HK-2 (cell line): ENCODE measurements around the gene CBX4.
A peak's percentile ranks its signal among the peaks of the same experiment; 100 is the strongest.
"Not testable (repeated sequence)": the region's sequence is repeated elsewhere in the genome, so short reads cannot be mapped to it uniquely, and the experiment has no call there.

Experiments used
- DNase-seq: peaks from one replicate; pipeline ENCODE4 v3.0.0-alpha.2; 2018; ENCODE audit not compliant: unreplicated experiment

CBX4 gene

DNA sequence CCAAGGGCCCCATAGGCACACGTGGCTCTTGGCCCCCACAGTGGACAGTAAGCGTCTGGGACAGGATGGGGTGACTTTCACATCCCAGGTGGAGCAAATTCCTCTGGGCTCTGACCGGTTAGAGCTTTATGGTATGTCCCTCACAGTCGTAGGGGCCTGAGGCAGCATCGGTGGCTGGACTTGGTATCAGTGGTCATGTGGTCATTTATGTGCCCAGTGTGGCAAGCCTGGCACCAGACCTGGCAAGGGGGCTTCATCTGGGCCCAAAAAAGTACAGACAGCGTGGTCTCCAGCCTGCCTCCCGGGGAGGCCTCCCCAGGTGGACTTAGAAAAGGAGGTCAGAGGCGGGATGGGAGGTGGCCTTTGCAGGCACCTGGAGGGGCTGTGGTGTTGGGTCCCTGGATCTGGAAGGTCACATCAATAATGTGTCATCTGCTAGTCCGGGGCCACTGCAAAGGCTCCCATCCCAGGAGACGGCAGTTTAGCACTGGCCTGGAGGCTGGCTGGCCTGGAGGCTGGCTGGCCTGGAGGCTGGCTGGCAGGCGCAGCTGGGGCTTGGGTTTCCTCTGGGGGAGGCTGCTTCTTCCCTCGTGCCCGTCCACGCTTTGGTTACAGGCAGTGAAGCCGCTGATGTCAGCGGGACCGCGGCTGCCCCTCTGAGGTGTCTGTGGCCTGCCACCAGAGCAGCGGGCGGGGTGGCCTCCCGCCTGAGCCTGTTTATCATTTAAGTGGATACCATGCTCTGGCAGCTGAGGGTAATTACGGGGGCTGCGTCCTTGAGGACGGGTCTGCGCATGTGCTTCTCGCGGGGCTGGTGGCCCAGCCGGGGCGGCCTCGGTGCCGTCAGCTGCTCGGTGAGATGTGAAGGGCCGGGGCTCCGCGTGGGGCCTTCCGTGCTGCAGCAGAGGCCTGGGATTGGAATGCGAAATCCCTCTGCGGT is 20.7 kb upstream of the CBX4 start:
- DNase-seq: no peak

DNA sequence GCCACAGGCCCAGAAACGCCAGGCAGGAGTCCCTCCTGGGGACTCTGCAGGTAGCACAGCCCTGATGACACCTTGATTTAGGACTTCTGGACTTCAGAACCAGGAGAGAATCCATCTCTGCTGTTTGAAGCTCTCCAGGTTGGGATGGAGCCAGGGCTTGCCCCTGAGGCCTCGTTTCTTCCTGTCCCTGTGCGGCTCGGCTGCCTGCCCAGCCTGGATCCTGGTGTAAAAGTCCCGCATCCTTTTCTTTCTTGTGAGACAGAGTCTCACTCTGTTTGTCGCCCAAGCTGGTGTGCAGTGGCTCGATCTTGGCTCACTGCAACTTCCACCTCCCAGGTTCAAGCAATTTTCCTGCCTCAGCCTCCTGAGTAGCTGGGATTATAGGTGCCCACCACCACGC is 17.9 kb upstream of the CBX4 start:
- DNase-seq: no peak

GRCh38 chr17:79855331-79856124 is 16.3 kb upstream of the CBX4 start:
- no peak for DNase-seq

- DNase-seq: no peak
Measured at GRCh38 chr17:79854080-79855060, 15.1 kb upstream of the CBX4 start.

DNA sequence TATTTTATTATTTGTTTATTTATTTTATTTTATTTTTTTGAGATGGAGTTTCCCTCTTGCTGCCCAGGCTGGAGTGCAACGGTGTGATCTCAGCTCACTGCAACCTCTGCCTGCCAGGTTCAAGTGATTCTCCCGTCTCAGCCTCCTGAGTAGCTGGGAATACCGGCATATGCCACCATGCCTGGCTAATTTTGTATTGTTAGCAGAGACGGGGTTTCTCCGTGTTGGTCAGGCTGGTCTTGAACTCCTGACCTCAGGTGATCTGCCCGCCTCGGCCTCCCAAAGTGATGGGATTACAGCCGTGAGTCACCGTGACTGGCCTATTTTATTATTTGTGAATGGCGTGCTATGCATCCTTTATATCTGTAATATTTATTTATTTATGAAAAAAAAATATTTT is 13.9 kb upstream of the CBX4 start:
- DNase-seq: not testable (repeated sequence)

- DNase-seq: no peak
Measured at GRCh38 chr17:79852748-79853147, 13.5 kb upstream of the CBX4 start.

DNA sequence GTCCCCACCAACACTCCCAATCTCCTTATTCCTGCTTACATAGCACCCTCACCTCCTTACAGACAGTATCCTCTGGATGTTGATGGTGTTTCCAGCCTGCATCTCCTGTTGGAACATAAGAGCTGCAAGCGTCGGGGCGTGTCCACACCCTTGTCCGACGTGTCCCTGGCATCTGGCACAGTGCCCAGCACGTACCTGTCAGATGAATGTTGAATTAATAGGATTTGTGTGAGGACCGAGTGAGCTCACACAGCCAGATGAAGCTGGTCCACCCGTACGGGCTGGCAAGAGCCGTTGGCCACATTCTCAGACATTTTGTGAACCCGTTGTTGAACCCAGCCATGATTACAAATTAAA is 12.2 kb upstream of the CBX4 start:
- no peak for DNase-seq

GRCh38 chr17:79850571-79851460 is 11.6 kb upstream of the CBX4 start:
- DNase-seq: peak; percentile 82

DNA sequence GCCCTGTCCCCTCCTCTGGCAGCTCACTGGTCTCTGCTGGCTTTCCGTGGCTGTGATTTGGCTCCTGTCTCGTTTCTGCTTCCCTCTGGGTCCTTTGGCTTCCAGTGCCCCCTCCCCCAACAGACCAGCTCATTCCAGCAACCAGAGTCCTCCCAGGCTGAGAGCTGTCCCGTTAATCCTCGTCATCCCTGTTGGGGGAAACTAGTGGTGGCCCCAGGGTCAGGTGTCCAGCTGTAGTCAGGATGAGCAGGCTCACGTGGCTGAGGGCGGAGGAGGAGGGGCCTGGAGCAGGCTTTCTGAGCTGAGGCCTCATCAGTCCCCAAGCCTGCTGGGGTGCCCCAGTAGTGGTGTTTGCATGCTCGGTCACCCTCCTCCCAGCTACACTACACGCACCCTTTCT is 10.7 kb upstream of the CBX4 start:
- no peak for DNase-seq

DNA sequence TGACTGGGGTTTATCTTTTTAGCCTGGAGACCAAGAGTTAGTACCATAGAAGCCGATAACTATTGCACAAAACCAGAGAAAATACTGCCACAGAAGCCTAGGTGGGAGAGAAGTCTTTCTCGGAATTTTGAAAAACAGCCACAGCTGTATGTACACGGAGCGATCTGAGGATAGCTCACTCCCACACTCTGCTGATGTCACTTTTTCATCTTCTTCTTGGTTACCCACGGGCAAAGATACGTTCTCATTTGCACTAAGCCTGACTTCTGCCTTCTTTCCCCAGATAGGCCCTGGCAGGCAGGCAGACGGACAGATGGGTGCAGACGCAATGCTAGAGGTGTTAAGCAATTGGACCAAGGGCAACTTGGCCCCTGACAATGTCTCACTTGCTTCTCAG is 9.1 kb upstream of the CBX4 start:
- DNase-seq: no peak

DNA sequence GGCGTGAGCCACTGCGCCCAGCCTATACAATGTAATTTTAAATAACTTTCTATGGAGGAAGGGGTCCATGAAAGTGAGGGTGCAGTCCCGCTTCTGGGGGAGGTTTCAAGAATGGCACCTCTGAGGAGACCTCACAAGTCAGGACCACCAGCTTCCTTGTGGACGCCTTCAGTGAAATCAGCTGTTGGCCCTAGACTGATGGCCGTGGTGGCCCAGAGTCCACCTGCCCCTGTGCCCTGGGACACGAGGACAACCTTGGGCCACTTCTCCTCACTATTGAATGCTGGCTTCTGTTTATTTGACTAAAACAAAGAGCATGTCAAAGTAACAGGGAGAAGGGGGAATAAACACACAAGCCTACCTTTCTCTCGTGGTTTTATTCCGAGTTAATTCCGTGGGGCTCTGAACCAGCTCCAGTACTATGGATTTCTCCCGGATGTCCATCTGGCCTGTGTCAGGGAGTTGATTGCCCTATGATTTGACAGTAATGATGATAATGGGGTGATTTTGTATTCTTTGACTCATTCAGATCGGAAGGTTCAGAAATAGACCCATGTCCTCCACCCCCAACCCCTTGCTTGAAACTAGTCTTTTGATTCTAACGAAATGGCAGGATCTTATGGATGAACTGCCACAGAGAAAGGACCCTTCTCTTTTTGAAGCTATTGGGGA is 8.6 kb upstream of the CBX4 start:
- DNase-seq: no peak

GRCh38 chr17:79845601-79845949 is 6.3 kb upstream of the CBX4 start:
- no peak for DNase-seq

DNA sequence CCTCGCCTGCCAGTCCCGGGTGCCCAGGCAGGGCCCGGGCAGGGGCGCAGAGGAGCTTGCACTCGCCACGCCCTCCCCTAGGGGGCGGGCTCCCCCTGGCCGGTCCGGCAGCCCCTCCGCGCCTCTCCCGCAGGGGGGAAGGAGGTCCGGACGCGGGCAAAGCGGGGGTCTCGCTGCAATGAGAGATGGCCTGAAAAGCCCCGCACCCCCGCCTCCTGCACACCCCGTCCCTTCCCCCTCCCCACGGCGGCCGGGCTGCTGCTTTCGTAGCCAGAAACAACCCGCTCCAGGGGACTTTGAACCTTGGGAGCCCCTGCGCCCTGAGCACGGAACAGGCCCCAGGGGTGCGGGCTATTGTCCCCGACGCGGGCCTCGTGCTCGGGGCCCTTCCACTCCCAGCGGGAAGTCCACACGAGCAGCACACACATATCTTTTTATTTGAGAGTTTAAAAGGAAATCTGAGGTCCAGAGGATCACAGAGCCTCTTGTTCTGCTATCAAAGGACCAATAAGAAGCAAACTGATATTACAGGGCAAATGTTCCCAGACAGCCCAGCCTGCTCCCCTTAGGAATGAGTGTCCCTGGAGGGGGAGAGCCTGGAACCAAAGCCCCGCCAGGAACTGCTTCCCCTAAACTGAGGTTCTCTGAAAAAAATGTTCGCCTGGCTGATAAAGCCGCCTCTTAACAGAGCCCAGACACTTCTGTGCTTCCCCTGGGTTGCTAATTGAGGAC is 5.8 kb upstream of the CBX4 start:
- peak; percentile 45 for DNase-seq

GRCh38 chr17:79843816-79844800 is 4.9 kb upstream of the CBX4 start:
- peak; percentile 49 for DNase-seq

- no peak for DNase-seq
Measured at GRCh38 chr17:79843474-79843815, 4.2 kb upstream of the CBX4 start.

DNA sequence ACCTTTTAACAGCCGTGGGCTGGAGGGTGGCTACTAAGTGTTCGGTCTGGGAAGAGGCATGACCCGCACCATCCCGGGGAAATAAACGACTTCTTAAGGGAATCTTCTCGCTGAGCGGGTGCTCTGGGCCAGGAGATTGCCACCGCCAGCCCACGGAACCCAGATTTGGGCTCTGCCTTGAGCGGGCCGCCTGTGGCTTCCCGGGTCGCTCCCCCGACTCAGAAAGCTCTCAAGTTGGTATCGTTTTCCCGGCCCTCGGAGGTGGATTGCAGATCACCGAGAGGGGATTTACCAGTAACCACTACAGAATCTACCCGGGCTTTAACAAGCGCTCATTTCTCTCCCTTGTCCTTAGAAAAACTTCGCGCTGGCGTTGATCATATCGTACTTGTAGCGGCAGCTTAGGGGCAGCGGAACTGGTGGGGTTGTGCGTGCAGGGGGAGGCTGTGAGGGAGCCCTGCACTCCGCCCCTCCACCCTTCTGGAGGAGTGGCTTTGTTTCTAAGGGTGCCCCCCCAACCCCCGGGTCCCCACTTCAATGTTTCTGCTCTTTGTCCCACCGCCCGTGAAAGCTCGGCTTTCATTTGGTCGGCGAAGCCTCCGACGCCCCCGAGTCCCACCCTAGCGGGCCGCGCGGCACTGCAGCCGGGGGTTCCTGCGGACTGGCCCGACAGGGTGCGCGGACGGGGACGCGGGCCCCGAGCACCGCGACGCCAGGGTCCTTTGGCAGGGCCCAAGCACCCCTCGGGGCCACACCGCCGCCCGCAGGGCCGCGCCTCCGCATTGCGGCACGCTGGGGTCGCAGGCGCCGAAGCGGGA is 3.6 kb upstream of the CBX4 start:
- no peak for DNase-seq

- DNase-seq: no peak
Measured at GRCh38 chr17:79842136-79842655, 3.0 kb upstream of the CBX4 start.
